Measurements from ENCODE around the gene CCDC92. TPM values are rescaled to one million over a fixed set of nuclear protein-coding genes. Genes with fewer than 3 reads are reported as not detected.

Gene CCDC92
- polyA plus RNA-seq, 3 donors, result 4.4 to 11.6 (median 5.5) TPM

- Histone ChIP-seq H3K4me1 (ENCODE audit: control insufficient read depth in 1 of 2, insufficient read depth in 2 of 2, low read length in 2 of 2) (no peaks in the 10 kb centered on the region), H3K79me2 (ENCODE audit: insufficient read depth, low read length) (no peaks in the 10 kb centered on the region), H3K36me3 (replicated peaks in 1 of 2; ENCODE audit: control insufficient read depth in 1 of 2, insufficient read depth in 2 of 2, low read length in 2 of 2) (no peaks in the 10 kb centered on the region), H3K4me3 (replicated peaks in 1 of 3; ENCODE audit: low read depth in 2 of 3, low read length in 3 of 3) (no peak overlapping the region), H3K9me3 (replicated peaks in 1 of 2; ENCODE audit: control insufficient read depth in 1 of 2, insufficient read depth in 1 of 2, low read length in 2 of 2) (no peaks in the 10 kb centered on the region), H3K4me2 (replicated peaks; ENCODE audit: extremely low read depth, low read length, poor library complexity, severe bottlenecking) (no peak overlapping the region), H4K20me1 (ENCODE audit: insufficient read depth, low read length) (no peaks in the 10 kb centered on the region), H3K9ac (ENCODE audit: insufficient read depth, low read length, poor library complexity, severe bottlenecking) (no peak overlapping the region), H2AFZ (ENCODE audit: insufficient read depth, low read depth, low read length, poor library complexity, severe bottlenecking) (no peak overlapping the region), H3K27ac (ENCODE audit: low read depth in 1 of 2, low read length in 2 of 2) (no peak overlapping the region), H3K27me3 (ENCODE audit: control insufficient read depth in 2 of 2, insufficient read depth in 2 of 2, low read length in 2 of 2) (no peaks in the 10 kb centered on the region)
- TF ChIP-seq, protein P1, sequence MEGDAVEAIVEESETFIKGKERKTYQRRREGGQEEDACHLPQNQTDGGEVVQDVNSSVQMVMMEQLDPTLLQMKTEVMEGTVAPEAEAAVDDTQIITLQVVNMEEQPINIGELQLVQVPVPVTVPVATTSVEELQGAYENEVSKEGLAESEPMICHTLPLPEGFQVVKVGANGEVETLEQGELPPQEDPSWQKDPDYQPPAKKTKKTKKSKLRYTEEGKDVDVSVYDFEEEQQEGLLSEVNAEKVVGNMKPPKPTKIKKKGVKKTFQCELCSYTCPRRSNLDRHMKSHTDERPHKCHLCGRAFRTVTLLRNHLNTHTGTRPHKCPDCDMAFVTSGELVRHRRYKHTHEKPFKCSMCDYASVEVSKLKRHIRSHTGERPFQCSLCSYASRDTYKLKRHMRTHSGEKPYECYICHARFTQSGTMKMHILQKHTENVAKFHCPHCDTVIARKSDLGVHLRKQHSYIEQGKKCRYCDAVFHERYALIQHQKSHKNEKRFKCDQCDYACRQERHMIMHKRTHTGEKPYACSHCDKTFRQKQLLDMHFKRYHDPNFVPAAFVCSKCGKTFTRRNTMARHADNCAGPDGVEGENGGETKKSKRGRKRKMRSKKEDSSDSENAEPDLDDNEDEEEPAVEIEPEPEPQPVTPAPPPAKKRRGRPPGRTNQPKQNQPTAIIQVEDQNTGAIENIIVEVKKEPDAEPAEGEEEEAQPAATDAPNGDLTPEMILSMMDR (IDR thresholded peaks at IDR 0.05), result no peak
- peaks cover 4 to 7% (median 6%) of the 10 kb centered on the region in 3 donors for H3K27me3 Mint-ChIP-seq (ENCODE audit: low read depth in 3 of 3)
- no peak overlapping the region for H3K4me3 Mint-ChIP-seq
- no peaks in the 10 kb centered on the region for H3K36me3 Mint-ChIP-seq
- H3K9me3 Mint-ChIP-seq, result peaks cover 0 to 2% (median 0%) of the 10 kb centered on the region in 7 donors
- DNase-seq, result no peak
- H3K4me1 Mint-ChIP-seq, result peaks cover 3% of the 10 kb centered on the region
- no CpG with 5 or more reads among the region's 4 CpGs for WGBS (ENCODE audit: insufficient coverage)
- intact Hi-C loops (cut with micrococcal nuclease), result no loop called here
- no peak overlapping the region for H3K27ac Mint-ChIP-seq
Observed at GRCh38 chr12:123924539-123924938, 48.1 kb downstream of the CCDC92 start.

DNA sequence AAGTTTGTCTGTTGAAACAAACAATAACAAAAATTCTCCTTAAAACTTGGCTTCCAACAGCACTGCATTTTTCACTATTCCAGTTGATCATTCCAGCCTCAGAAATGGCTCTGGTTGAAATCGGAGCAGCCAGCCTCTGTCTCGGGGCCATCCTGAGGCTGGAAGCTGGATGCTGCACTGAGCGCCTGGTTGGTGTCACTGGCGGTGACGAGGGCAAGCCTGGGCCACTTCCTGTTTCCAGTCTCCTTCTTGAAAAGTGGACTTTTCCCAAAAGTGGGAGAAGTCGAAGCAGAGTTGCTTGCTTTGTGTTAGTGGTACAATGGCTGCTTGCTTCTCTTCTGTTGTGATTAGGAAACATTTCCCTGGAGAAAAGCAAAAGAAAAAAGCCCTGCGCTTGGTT, 48.7 kb downstream of the CCDC92 start:
- no peaks in the 10 kb centered on the region for H4K20me1 ChIP-seq (ENCODE audit: insufficient read depth, low read length)
- H3K4me2 ChIP-seq (replicated peaks; ENCODE audit: extremely low read depth, low read length, poor library complexity, severe bottlenecking), result no peak overlapping the region
- H3K4me1 Mint-ChIP-seq, result peaks cover 3% of the 10 kb centered on the region
- WGBS (ENCODE audit: insufficient coverage), result 86% methylated on average over 6 of the region's 7 CpGs
- H3K27me3 Mint-ChIP-seq (ENCODE audit: low read depth in 3 of 3), result peaks cover 4 to 7% (median 6%) of the 10 kb centered on the region in 3 donors
- H3K27ac ChIP-seq (ENCODE audit: low read depth in 1 of 2, low read length in 2 of 2), result no peak overlapping the region
- no peak overlapping the region for H3K4me3 Mint-ChIP-seq
- H3K4me3 ChIP-seq (replicated peaks in 1 of 3; ENCODE audit: low read depth in 2 of 3, low read length in 3 of 3), result no peak overlapping the region
- H3K79me2 ChIP-seq (ENCODE audit: insufficient read depth, low read length), result no peaks in the 10 kb centered on the region
- DNase-seq, result no peak
- H3K9ac ChIP-seq (ENCODE audit: insufficient read depth, low read length, poor library complexity, severe bottlenecking), result no peak overlapping the region
- H3K4me1 ChIP-seq (ENCODE audit: control insufficient read depth in 1 of 2, insufficient read depth in 2 of 2, low read length in 2 of 2), result no peaks in the 10 kb centered on the region
- H3K9me3 Mint-ChIP-seq, result peaks cover 0 to 2% (median 0%) of the 10 kb centered on the region in 7 donors
- no peak overlapping the region for H2AFZ ChIP-seq (ENCODE audit: insufficient read depth, low read depth, low read length, poor library complexity, severe bottlenecking)
- no peaks in the 10 kb centered on the region for H3K36me3 Mint-ChIP-seq
- no peaks in the 10 kb centered on the region for H3K36me3 ChIP-seq (replicated peaks in 1 of 2; ENCODE audit: control insufficient read depth in 1 of 2, insufficient read depth in 2 of 2, low read length in 2 of 2)
- no peak overlapping the region for H3K27ac Mint-ChIP-seq
- no peaks in the 10 kb centered on the region for H3K27me3 ChIP-seq (ENCODE audit: control insufficient read depth in 2 of 2, insufficient read depth in 2 of 2, low read length in 2 of 2)
- intact Hi-C loops (cut with micrococcal nuclease), result no loop called here
- H3K9me3 ChIP-seq (replicated peaks in 1 of 2; ENCODE audit: control insufficient read depth in 1 of 2, insufficient read depth in 1 of 2, low read length in 2 of 2), result no peaks in the 10 kb centered on the region
- TF ChIP-seq, protein P1 (IDR thresholded peaks at IDR 0.05), result no peak

Data from CD14-positive monocyte (primary cell).